Cardiac fibroblast (primary cell): ENCODE data around the gene KRT72.

Experiments
- DNase-seq, 2 donors: peaks; one replicate each; pipeline versions ENCODE4 v3.0.0 to v3.0.0-alpha.2; 2010; ENCODE audit warnings: low read depth in 2 of 2
- H3K4me3 ChIP-seq, 2 donors: replicated peaks in 1 of 2; 1 replicate in 1 of 2; 2 replicates in 1 of 2; pipeline ENCODE4 v1.5.1; 2011; ENCODE audit warnings: low read depth in 2 of 2, low read length in 2 of 2, mild to moderate bottlenecking in 2 of 2, moderate library complexity in 1 of 2
- CTCF ChIP-seq: IDR thresholded peaks from one replicate; pipeline ENCODE4 v1.5.1; 2011; ENCODE audit warnings: low read depth, mild to moderate bottlenecking, low read length, inconsistent platforms

The KRT72 gene

DNA sequence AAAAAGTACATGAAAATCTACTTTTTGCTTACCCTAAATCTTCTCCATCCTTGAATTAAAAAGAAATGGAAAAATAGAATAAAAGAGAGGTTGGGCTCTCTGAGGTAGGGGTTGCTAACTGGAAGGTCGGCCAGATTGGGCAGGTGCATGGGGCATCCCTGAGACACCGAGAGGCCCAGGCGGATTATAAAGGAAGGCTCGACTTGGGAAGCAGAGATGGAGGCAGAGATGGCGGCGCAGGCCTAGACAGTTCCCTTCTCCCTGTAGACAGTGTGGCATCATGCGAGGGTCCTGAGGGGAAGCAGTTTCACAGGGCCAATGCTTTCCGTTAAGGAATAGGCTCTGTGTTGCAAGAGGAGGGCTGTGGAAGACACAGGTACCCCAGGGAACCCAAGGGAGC is 23.9 kb downstream of the KRT72 start:
- H3K4me3 ChIP-seq = no peak overlapping the region
- no peak for TF ChIP-seq CTCF
- no peak for DNase-seq

GRCh38 chr12:52575948-52576347 is 25.3 kb downstream of the KRT72 start:
- no peak for TF ChIP-seq CTCF
- DNase-seq = no peak
- H3K4me3 ChIP-seq = no peak overlapping the region

DNA sequence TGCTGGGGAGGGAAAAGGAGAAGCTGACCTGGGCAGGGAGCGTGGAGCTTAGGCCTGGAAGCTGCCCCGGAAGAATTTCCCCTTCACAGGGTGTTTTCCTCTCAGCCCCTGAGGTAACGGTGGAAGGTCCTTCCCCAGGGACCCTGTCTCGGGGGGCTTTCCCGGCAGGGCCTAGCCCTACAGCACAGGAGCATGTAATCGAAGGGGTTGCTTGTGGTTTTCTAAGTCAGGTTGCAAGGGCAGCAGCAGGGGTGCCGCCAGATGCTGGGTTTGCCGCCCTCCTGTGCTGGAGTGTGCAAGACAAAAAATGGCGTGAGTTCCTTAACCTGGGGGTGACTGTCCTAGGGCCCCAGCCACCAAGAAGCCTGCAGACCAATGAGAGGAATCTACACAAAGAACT is 26.0 kb downstream of the KRT72 start:
- no peak for TF ChIP-seq CTCF
- no peak for DNase-seq
- no peak overlapping the region for H3K4me3 ChIP-seq

DNA sequence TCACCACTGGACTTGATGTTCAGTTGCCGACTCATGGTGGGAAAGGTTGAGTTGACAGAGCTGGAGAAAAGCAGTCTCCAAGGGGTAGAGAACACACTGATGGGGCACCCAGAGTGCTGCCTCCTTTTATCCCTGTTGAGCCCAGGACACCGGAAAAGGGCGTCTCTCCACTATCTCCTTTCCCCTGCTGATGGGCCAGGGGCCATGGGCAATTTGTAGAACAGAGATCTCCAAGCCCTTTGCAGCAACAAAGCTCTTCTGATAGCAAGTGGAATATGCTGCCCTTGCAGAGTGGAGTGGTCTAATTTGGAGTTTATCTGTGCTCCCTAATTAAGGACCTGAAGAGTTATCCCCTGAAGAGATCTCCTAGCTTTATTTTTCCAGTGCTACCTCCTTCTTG is 27.5 kb downstream of the KRT72 start, which contains the start of gene KRT74:
Gene KRT74, minus strand, starts transcription at position 101 of the 400 bp plus-strand sequence. Its CDS starts 66 bp downstream, at position 35.
- H3K4me3 ChIP-seq = no peak within 1 kb of the TSS
- no peak for TF ChIP-seq CTCF
- DNase-seq = no peak

DNA sequence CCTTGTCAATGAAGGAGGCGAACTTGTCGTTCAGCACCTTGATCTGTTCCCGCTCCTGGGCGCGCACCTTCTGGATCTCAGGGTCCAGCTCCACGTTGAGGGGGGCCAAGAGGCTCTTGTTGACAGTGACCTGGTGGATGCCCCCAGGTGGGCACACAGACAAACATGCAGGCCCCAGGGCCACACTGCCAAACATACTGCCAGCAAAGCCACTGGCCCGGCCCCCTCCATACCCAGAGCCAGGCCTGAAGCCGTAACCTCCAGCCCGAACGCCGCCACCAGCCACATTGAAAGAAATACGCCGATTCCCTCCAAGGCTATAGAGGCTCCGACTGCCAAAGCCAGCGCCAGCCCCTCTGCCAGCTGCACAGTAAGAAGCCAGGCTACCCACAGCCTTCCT is 28.0 kb downstream of the KRT72 start:
- H3K4me3 ChIP-seq = no peak overlapping the region
- no peak for DNase-seq
- TF ChIP-seq CTCF = no peak

DNA sequence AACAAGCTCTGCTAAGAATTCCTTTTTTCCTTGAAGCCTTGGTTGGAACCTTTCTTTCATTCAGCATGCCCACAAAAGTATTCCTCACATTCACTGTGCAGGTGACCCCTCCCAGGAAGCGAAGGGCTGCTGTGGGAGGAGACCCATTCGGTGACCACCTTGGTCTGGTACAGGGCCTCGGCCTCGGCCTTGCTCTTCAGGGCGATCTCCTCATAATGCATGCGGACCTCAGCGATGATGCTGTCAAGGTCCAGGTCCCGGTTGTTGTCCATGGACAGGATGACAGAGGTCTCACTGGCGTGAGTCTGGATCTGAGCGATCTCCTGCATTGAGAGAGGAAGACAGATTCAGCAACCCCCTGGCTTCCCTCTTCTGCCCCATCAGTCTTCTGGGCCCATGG is 30.8 kb downstream of the KRT72 start:
- DNase-seq = no peak
- TF ChIP-seq CTCF = no peak
- H3K4me3 ChIP-seq = no peak overlapping the region

DNA sequence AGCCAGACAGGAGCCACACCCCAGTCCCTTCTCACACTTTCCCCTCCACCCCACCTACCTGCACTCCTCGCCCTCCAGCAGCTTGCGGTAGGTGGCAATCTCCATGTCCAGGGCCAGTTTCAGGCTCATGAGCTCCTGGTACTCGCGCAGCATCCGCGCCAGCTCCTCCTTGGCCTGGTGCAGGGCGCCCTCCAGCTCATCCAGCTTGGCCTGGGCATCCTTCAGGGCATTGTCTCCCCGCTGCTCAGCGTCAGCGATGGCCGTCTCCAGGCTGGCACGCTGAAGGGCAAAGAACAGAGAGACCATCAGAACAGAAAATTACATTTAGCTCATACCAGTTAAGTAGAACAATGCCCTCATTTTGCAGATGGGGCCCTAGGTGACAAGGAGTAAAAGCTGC is 33.2 kb downstream of the KRT72 start:
- no peak for TF ChIP-seq CTCF
- no peak overlapping the region for H3K4me3 ChIP-seq
- DNase-seq = no peak
